GM23338 (cell line): ENCODE results near the gene HSD11B2. TPM values are rescaled to one million over a fixed set of nuclear protein-coding genes. Genes with fewer than 3 reads are reported as not detected.

ENCODE experiments used
- ATAC-seq: fragments of 200-7000 bp; cut with Tn5 transposase; 3 replicates; pipeline ENCODE4 v1.9.1; 2020
- DNase-seq: peaks from one replicate; pipeline ENCODE4 v3.0.0-alpha.2; 2015; ENCODE audit warnings: low spot score
- H2AFZ ChIP-seq: fragments of 200-600 bp; sonication (generic); 2 replicates; pipeline ENCODE4 v1.8.0; 2016; ENCODE audit warnings: antibody characterized with exemption, mild to moderate bottlenecking, moderate library complexity
- H3F3A ChIP-seq: fragments of 200-600 bp; sonication (generic); replicated peaks from 2 replicates; pipeline ENCODE4 v1.8.0; 2017; ENCODE audit warnings: antibody characterized with exemption, mixed run types, low read depth
- H3K27ac ChIP-seq: fragments of 200-600 bp; sonication (generic); 2 replicates; pipeline ENCODE4 v1.6.1; 2016; ENCODE audit warnings: low read depth
- H3K27me3 ChIP-seq: fragments of 200-600 bp; sonication (generic); 2 replicates; pipeline ENCODE4 v1.8.0; 2016; ENCODE audit warnings: mild to moderate bottlenecking, mixed run types, moderate library complexity; ENCODE audit not compliant: insufficient read depth
- H3K36me3 ChIP-seq: fragments of 200-600 bp; sonication (generic); 2 replicates; pipeline ENCODE4 v1.8.0; 2016; ENCODE audit warnings: mild to moderate bottlenecking; ENCODE audit not compliant: insufficient read depth
- H3K4me1 ChIP-seq: fragments of 200-600 bp; sonication (generic); 2 replicates; pipeline ENCODE4 v1.8.0; 2016; ENCODE audit warnings: mild to moderate bottlenecking, moderate library complexity; ENCODE audit not compliant: insufficient read depth
- H3K4me2 ChIP-seq: fragments of 200-600 bp; sonication (generic); 2 replicates; pipeline ENCODE4 v1.7.1; 2017; ENCODE audit warnings: mixed run types
- H3K4me3 ChIP-seq: fragments of 200-600 bp; sonication (generic); 2 replicates; pipeline ENCODE4 v1.6.1; 2016; ENCODE audit warnings: mixed run types
- H3K79me2 ChIP-seq: fragments of 200-600 bp; sonication (generic); replicated peaks from 2 replicates; pipeline ENCODE4 v1.8.0; 2017; ENCODE audit warnings: mild to moderate bottlenecking; ENCODE audit not compliant: insufficient read depth
- H3K9me2 ChIP-seq: fragments of 200-600 bp; sonication (generic); 2 replicates; pipeline ENCODE4 v1.8.0; 2017; ENCODE audit not compliant: insufficient read depth
- H4K20me1 ChIP-seq: fragments of 200-600 bp; sonication (generic); replicated peaks from 2 replicates; pipeline ENCODE4 v1.8.0; 2017; ENCODE audit warnings: mild to moderate bottlenecking; ENCODE audit not compliant: insufficient read depth
- H3K27ac Mint-ChIP-seq: 2 replicates; pipeline ENCODE4 v1.8.0; 2020; ENCODE audit warnings: inconsistent platforms, mild to moderate bottlenecking, moderate library complexity, mixed read lengths
- H3K27me3 Mint-ChIP-seq: 3 replicates; pipeline ENCODE4 v1.8.0; 2022; ENCODE audit warnings: low read depth, mild to moderate bottlenecking, moderate library complexity, mixed read lengths, inconsistent platforms; ENCODE audit not compliant: insufficient read depth, poor library complexity
- H3K36me3 Mint-ChIP-seq: 3 replicates; pipeline ENCODE4 v1.8.0; 2021; ENCODE audit warnings: low read depth, mild to moderate bottlenecking, inconsistent platforms, moderate library complexity, mixed read lengths
- H3K4me1 Mint-ChIP-seq: 3 replicates; pipeline ENCODE4 v1.8.0; 2020; ENCODE audit warnings: mild to moderate bottlenecking, inconsistent platforms, mixed read lengths
- H3K4me3 Mint-ChIP-seq: 3 replicates; pipeline ENCODE4 v1.8.0; 2021; ENCODE audit warnings: moderate library complexity, mild to moderate bottlenecking, inconsistent platforms, mixed read lengths
- H3K9me3 Mint-ChIP-seq: 3 replicates; pipeline ENCODE4 v1.8.0; 2020; ENCODE audit warnings: moderate library complexity, mild to moderate bottlenecking, inconsistent platforms, mixed read lengths
- CREB1 ChIP-seq: fragments of 250-450 bp; sonication (Bioruptor Pico); IDR thresholded peaks from 2 replicates; pipeline ENCODE4 v1.5.0; 2020; ENCODE audit warnings: low read depth, mild to moderate bottlenecking, moderate library complexity
- EZH2 ChIP-seq: fragments of 200-600 bp; sonication (generic); IDR thresholded peaks from one replicate; pipeline ENCODE4 v1.8.0; 2017; ENCODE audit warnings: antibody characterized with exemption, mild to moderate bottlenecking, low read depth; ENCODE audit not compliant: unreplicated experiment
- EZH2phosphoT487 ChIP-seq: fragments of 200-600 bp; sonication (generic); IDR thresholded peaks from one replicate; pipeline ENCODE4 v1.8.1; 2018; ENCODE audit warnings: antibody characterized with exemption; ENCODE audit not compliant: unreplicated experiment
- NANOG ChIP-seq: IDR thresholded peaks from 2 replicates; pipeline ENCODE4 v1.6.1; 2016; ENCODE audit warnings: antibody characterized with exemption, borderline replicate concordance
- REST ChIP-seq: IDR thresholded peaks from one replicate; pipeline ENCODE4 v1.6.1; 2018; ENCODE audit warnings: antibody characterized with exemption; ENCODE audit not compliant: unreplicated experiment
- STAT1 ChIP-seq: IDR thresholded peaks from one replicate; pipeline ENCODE4 v1.6.1; 2016; ENCODE audit warnings: antibody characterized with exemption; ENCODE audit not compliant: unreplicated experiment
- ZNF114 ChIP-seq: fragments of 250-450 bp; sonication (Bioruptor Pico); IDR thresholded peaks from 2 replicates; pipeline ENCODE4 v1.5.0; 2020; ENCODE audit warnings: mild to moderate bottlenecking, moderate library complexity
- ZNF331 ChIP-seq: fragments of 250-450 bp; sonication (Bioruptor Pico); IDR thresholded peaks from 2 replicates; pipeline ENCODE4 v1.5.0; 2020; ENCODE audit warnings: low read depth, mild to moderate bottlenecking, moderate library complexity
- polyA plus RNA-seq: library from polyadenylated mRNA; unstranded; fragments of >200 nt; fragmentation: Nextera tagmentation; extraction: Ambion mirVana; gene quantifications from 2 replicates; pipeline ENCODE4 v1.2.1, GENCODE V29; 2016
- total RNA-seq: library from RNA; depleted of rRNA; stranded (reverse); fragments of >200 nt; shearing (Covaris generic); gene quantifications from 2 replicates; pipeline ENCODE4 v1.2.3, GENCODE V29; 2014
- TF ChIP-seq, protein P1 (sequence below), 2 experiments: fragments of 200-600 bp in 1 of 2; sonication (generic) in 1 of 2; conservative IDR thresholded peaks; 2 replicates each; pipeline versions ENCODE4 v1.5.1 to v1.6.1; 2016 to 2017; ENCODE audit warnings: antibody characterized with exemption in 2 of 2, low read depth in 2 of 2, mild to moderate bottlenecking in 2 of 2, moderate library complexity in 1 of 2
- TF ChIP-seq, protein P2 (sequence below): IDR thresholded peaks from 2 replicates; pipeline ENCODE4 v1.6.1; 2016; ENCODE audit warnings: antibody characterized with exemption
- TF ChIP-seq, protein P3 (sequence below): fragments of 250-450 bp; sonication (Bioruptor Pico); IDR thresholded peaks from 2 replicates; pipeline ENCODE4 v1.5.0; 2020; ENCODE audit warnings: mild to moderate bottlenecking, moderate library complexity

HSD11B2 gene
- total and polyA plus RNA-seq, 2 experiments from 2014 or later, result 14.8 to 23.0 TPM

DNA sequence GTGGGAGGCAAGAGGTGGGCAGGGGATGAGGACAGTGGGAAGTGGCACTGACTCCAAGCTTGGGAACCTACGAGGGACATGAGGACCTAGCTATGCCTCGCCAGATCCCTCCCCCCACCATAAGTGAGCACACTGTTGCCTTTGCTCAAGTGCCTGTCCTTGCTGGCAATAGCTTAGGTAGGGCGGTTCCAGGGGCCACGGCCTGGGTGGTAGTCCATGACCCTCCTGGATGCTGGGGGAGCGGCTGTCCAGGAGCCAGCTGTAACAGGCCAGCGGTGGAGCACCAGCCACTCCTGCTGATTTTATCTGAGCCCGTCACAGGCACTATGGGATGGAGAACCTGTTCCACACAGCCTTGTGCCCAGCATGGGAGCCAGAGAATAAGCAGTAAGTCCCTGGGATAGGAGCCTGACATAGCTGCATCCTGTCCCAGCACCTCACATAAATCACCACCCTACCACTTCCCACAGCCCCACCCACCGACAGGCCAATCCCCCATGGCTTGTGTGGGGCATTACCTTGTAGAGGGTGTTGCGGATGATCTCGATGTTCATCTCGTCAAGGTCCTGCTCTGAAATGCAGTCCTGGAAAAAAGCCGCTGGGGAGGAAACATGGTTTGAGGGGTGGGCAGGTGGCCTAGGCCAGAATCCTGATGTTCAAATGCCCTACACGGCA, 11.8 kb downstream of the HSD11B2 start:
- Histone ChIP-seq H3F3A (no peaks in the 10 kb centered on the region), H2AFZ (no peak overlapping the region), H3K27ac (no peak overlapping the region), H3K9me2 (no peaks in the 10 kb centered on the region), H3K79me2 (no peaks in the 10 kb centered on the region), H3K36me3 (no peaks in the 10 kb centered on the region), H4K20me1 (no peaks in the 10 kb centered on the region; the same call in 1 of the 2 replicates), H3K4me3 (no peak overlapping the region), H3K4me1 (no peaks in the 10 kb centered on the region), H3K27me3 (no peaks in the 10 kb centered on the region), H3K4me2 (no peak overlapping the region)
- peaks cover 10% of the 10 kb centered on the region for H3K4me1 Mint-ChIP-seq
- TF ChIP-seq ZNF114 (CRISPR knock-in tag) (no peak), STAT1 (no peak), CREB1 (CRISPR knock-in tag) (no peak), NANOG (no peak), EZH2phosphoT487 (no peak), REST (no peak), EZH2 (no peak), ZNF331 (CRISPR knock-in tag) (no peak)
- TF ChIP-seq, protein P1, sequence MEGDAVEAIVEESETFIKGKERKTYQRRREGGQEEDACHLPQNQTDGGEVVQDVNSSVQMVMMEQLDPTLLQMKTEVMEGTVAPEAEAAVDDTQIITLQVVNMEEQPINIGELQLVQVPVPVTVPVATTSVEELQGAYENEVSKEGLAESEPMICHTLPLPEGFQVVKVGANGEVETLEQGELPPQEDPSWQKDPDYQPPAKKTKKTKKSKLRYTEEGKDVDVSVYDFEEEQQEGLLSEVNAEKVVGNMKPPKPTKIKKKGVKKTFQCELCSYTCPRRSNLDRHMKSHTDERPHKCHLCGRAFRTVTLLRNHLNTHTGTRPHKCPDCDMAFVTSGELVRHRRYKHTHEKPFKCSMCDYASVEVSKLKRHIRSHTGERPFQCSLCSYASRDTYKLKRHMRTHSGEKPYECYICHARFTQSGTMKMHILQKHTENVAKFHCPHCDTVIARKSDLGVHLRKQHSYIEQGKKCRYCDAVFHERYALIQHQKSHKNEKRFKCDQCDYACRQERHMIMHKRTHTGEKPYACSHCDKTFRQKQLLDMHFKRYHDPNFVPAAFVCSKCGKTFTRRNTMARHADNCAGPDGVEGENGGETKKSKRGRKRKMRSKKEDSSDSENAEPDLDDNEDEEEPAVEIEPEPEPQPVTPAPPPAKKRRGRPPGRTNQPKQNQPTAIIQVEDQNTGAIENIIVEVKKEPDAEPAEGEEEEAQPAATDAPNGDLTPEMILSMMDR (conservative IDR thresholded peaks at IDR 0.05; ENCODE audit: low read depth in 2 of 2), result no peak
- TF ChIP-seq, protein P2, sequence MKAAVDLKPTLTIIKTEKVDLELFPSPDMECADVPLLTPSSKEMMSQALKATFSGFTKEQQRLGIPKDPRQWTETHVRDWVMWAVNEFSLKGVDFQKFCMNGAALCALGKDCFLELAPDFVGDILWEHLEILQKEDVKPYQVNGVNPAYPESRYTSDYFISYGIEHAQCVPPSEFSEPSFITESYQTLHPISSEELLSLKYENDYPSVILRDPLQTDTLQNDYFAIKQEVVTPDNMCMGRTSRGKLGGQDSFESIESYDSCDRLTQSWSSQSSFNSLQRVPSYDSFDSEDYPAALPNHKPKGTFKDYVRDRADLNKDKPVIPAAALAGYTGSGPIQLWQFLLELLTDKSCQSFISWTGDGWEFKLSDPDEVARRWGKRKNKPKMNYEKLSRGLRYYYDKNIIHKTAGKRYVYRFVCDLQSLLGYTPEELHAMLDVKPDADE, result no peak
- TF ChIP-seq, protein P3, sequence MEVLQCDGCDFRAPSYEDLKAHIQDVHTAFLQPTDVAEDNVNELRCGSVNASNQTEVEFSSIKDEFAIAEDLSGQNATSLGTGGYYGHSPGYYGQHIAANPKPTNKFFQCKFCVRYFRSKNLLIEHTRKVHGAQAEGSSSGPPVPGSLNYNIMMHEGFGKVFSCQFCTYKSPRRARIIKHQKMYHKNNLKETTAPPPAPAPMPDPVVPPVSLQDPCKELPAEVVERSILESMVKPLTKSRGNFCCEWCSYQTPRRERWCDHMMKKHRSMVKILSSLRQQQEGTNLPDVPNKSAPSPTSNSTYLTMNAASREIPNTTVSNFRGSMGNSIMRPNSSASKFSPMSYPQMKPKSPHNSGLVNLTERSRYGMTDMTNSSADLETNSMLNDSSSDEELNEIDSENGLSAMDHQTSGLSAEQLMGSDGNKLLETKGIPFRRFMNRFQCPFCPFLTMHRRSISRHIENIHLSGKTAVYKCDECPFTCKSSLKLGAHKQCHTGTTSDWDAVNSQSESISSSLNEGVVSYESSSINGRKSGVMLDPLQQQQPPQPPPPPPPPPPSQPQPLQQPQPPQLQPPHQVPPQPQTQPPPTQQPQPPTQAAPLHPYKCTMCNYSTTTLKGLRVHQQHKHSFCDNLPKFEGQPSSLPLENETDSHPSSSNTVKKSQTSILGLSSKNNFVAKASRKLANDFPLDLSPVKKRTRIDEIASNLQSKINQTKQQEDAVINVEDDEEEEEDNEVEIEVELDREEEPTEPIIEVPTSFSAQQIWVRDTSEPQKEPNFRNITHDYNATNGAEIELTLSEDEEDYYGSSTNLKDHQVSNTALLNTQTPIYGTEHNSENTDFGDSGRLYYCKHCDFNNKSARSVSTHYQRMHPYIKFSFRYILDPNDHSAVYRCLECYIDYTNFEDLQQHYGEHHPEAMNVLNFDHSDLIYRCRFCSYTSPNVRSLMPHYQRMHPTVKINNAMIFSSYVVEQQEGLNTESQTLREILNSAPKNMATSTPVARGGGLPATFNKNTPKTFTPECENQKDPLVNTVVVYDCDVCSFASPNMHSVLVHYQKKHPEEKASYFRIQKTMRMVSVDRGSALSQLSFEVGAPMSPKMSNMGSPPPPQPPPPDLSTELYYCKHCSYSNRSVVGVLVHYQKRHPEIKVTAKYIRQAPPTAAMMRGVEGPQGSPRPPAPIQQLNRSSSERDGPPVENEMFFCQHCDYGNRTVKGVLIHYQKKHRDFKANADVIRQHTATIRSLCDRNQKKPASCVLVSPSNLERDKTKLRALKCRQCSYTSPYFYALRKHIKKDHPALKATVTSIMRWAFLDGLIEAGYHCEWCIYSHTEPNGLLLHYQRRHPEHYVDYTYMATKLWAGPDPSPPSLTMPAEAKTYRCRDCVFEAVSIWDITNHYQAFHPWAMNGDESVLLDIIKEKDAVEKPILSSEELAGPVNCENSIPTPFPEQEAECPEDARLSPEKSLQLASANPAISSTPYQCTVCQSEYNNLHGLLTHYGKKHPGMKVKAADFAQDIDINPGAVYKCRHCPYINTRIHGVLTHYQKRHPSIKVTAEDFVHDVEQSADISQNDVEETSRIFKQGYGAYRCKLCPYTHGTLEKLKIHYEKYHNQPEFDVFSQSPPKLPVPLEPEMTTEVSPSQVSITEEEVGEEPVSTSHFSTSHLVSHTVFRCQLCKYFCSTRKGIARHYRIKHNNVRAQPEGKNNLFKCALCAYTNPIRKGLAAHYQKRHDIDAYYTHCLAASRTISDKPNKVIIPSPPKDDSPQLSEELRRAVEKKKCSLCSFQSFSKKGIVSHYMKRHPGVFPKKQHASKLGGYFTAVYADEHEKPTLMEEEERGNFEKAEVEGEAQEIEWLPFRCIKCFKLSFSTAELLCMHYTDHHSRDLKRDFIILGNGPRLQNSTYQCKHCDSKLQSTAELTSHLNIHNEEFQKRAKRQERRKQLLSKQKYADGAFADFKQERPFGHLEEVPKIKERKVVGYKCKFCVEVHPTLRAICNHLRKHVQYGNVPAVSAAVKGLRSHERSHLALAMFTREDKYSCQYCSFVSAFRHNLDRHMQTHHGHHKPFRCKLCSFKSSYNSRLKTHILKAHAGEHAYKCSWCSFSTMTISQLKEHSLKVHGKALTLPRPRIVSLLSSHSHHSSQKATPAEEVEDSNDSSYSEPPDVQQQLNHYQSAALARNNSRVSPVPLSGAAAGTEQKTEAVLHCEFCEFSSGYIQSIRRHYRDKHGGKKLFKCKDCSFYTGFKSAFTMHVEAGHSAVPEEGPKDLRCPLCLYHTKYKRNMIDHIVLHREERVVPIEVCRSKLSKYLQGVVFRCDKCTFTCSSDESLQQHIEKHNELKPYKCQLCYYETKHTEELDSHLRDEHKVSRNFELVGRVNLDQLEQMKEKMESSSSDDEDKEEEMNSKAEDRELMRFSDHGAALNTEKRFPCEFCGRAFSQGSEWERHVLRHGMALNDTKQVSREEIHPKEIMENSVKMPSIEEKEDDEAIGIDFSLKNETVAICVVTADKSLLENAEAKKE, result no peak
- peaks cover 1% of the 10 kb centered on the region; the same call in 1 of the 3 replicates for H3K9me3 Mint-ChIP-seq
- no peak for DNase-seq
- no peak overlapping the region for H3K4me3 Mint-ChIP-seq
- H3K36me3 Mint-ChIP-seq, result peaks cover 20% of the 10 kb centered on the region
- no peak for ATAC-seq
- peaks cover 20% of the 10 kb centered on the region for H3K27me3 Mint-ChIP-seq
- no peak overlapping the region for H3K27ac Mint-ChIP-seq
